ENCODE data around the gene AGBL1.

GRCh38 chr15:86355801-86356200 lies 276.1 kb downstream of the AGBL1 start:
- no peak for TF ChIP-seq EZH2 (IDR thresholded peaks at IDR 0.05; ENCODE audit: borderline replicate concordance, insufficient read depth, low read depth, low read length, poor library complexity, severe bottlenecking)
- TF ChIP-seq, protein P1, sequence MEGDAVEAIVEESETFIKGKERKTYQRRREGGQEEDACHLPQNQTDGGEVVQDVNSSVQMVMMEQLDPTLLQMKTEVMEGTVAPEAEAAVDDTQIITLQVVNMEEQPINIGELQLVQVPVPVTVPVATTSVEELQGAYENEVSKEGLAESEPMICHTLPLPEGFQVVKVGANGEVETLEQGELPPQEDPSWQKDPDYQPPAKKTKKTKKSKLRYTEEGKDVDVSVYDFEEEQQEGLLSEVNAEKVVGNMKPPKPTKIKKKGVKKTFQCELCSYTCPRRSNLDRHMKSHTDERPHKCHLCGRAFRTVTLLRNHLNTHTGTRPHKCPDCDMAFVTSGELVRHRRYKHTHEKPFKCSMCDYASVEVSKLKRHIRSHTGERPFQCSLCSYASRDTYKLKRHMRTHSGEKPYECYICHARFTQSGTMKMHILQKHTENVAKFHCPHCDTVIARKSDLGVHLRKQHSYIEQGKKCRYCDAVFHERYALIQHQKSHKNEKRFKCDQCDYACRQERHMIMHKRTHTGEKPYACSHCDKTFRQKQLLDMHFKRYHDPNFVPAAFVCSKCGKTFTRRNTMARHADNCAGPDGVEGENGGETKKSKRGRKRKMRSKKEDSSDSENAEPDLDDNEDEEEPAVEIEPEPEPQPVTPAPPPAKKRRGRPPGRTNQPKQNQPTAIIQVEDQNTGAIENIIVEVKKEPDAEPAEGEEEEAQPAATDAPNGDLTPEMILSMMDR (IDR thresholded peaks at IDR 0.05), result no peak

All from B cell (primary cell).